ENCODE measurements around the gene LPAR5. TPM values are rescaled to one million over a fixed set of nuclear protein-coding genes. Genes with fewer than 3 reads are reported as not detected.

LPAR5 gene
- total RNA-seq, 4 donors from 2014 or later = 2.2 to 6.3 (median 2.4) TPM

- TF ChIP-seq CTCF (IDR thresholded peaks at IDR 0.05) = no peak
- no peak for DNase-seq (ENCODE audit: low spot score)
- ATAC-seq (ENCODE audit: low FRiP score) = no peak
These were observed 8.1 kb downstream of the LPAR5 start for GRCh38 chr12:6627616-6628015.

DNA sequence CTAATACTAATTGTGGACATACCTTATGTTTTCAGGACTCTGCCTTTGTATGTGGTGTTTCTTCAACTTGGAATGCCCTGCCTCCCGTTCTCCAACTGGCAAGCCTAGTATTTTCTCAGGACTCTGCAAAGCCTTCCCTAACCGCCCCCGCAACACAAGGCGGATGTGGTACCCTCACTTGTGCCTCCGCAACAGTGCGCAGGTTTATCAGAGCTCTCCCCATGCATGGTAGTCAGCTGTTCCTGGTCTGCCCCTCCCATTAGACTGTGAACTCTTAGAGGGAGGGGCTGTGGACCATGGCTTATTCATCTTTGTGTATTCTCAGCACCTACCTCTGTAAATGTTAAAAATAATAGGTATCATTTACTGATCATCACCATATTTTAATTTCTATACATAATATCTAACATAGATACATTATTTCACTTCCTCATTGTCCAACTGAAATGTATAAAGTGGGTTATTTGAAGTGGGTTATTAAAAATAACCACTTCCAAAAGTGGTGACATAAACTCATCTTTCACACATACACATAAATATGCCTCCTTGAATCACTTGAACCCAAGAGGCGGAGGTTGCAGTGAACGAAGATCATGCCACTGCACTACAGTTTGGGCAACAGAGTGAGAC lies 9.0 kb downstream of the LPAR5 start:
- no peak for TF ChIP-seq CTCF (IDR thresholded peaks at IDR 0.05)
- ATAC-seq (ENCODE audit: low FRiP score) (peak; percentile 74), DNase-seq (ENCODE audit: low spot score) (no peak)

DNA sequence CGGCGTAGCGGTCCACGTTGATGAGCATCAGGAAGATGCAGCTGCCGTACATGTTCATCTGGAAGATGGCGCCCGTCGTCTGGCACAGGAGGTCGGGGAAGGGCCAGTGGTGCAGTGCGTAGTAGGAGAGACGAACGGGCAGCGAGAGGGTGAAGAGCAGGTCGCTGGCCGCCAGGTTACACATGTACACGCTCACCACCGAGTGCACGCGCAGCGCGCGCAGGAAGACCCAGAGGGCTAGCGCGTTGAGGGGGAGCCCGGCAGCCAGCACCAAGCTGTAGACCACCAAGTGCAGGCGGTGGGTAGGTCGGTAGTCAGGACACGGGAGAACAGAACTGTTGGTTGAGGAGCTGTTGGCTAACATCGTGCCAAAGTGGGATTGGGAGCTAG lies 14.9 kb downstream of the LPAR5 start:
- no peak for TF ChIP-seq CTCF (IDR thresholded peaks at IDR 0.05)
- ATAC-seq (ENCODE audit: low FRiP score) = no peak
- no peak for DNase-seq (ENCODE audit: low spot score)

GRCh38 chr12:6620137-6620884 lies 15.4 kb downstream of the LPAR5 start:
- TF ChIP-seq CTCF (IDR thresholded peaks at IDR 0.05) = peak in 1 of 3 donors; percentile 32
- no peak for ATAC-seq (ENCODE audit: low FRiP score)
- no peak for DNase-seq (ENCODE audit: low spot score)

GRCh38 chr12:6618483-6619225 lies 17.1 kb downstream of the LPAR5 start:
- no peak for ATAC-seq (ENCODE audit: low FRiP score)

GRCh38 chr12:6615802-6616201 lies 20.0 kb downstream of the LPAR5 start:
- DNase-seq (ENCODE audit: low spot score) (no peak), ATAC-seq (ENCODE audit: low FRiP score) (no peak)
- TF ChIP-seq CTCF (IDR thresholded peaks at IDR 0.05) = no peak

More at GRCh38 chr12:6618483-6619225, 17.1 kb downstream of the LPAR5 start:
- no peak for DNase-seq (ENCODE audit: low spot score)
- TF ChIP-seq CTCF (IDR thresholded peaks at IDR 0.05) = no peak
